Esophagus squamous epithelium (tissue), 4 donors: ENCODE data around the gene PHF23.

Experiments used
- CTCF ChIP-seq, 6 experiments: fragments of 450-650 bp in 4 of 6; fragments of 200-600 bp in 2 of 6; sonication (generic) in 2 of 6; IDR thresholded peaks; one replicate each; pipeline ENCODE4 v1.5.1; 2016 to 2019; ENCODE audit warnings: antibody characterized with exemption in 6 of 6, mild to moderate bottlenecking in 4 of 6, moderate library complexity in 4 of 6
- POLR2A ChIP-seq, 4 donors: fragments of 450-650 bp; IDR thresholded peaks; one replicate each; pipeline ENCODE4 v1.6.1; 2017; ENCODE audit warnings: antibody characterized with exemption in 4 of 4, mild to moderate bottlenecking in 4 of 4, moderate library complexity in 3 of 4

- no peak for TF ChIP-seq CTCF (IDR thresholded peaks at IDR 0.05)
- no peak for TF ChIP-seq POLR2A (IDR thresholded peaks at IDR 0.05)
These were observed 21.9 kb downstream of the PHF23 start for GRCh38 chr17:7217113-7217987.
